AG09319 (cell line): ENCODE measurements around the gene MDM4.

Source experiments
- DNase-seq: peaks from one replicate; pipeline ENCODE4 v3.0.0-alpha.2; 2010; ENCODE audit warnings: low read depth; ENCODE audit errors: extremely low read depth
- TF ChIP-seq, protein P1 (sequence below): IDR thresholded peaks from 2 replicates; pipeline ENCODE4 v1.5.1; 2011; ENCODE audit warnings: low read depth, mild to moderate bottlenecking, inconsistent platforms, low read length, moderate library complexity

Gene MDM4

DNA sequence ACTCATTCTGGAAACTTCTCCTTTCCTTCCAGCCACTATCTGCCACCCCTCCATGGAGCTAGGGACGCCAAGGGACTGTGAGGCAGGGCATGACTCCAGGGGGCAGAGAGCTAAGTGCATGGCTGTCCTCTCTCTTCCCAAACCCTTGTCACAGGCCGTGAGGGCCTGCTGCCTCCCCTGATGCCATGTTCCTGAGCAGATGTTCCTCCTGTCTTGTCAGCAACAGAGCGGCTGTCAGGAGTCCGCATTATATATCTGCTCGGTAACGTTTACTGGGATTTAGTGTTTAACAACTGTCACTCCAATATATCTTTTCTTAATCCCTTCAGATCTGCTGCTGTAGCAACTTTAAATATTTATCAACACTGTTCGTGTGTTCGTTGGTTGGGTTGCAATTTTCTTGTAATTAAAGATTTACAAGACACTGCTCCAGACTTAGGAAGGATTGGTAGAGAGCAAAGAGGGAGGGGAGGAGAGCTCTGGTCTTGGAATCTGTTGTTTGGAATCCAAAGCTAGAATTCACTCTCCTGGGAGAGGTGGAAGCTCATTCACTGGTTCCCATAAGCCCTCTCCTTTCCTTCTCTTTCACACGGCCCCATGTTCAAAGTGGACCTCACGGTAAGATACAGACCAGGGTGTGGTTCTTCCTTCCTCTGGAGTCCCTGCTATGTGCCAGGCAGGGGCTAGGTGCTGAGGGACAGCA is 76.2 kb downstream of the MDM4 start:
- DNase-seq = no peak
- TF ChIP-seq, protein P1, sequence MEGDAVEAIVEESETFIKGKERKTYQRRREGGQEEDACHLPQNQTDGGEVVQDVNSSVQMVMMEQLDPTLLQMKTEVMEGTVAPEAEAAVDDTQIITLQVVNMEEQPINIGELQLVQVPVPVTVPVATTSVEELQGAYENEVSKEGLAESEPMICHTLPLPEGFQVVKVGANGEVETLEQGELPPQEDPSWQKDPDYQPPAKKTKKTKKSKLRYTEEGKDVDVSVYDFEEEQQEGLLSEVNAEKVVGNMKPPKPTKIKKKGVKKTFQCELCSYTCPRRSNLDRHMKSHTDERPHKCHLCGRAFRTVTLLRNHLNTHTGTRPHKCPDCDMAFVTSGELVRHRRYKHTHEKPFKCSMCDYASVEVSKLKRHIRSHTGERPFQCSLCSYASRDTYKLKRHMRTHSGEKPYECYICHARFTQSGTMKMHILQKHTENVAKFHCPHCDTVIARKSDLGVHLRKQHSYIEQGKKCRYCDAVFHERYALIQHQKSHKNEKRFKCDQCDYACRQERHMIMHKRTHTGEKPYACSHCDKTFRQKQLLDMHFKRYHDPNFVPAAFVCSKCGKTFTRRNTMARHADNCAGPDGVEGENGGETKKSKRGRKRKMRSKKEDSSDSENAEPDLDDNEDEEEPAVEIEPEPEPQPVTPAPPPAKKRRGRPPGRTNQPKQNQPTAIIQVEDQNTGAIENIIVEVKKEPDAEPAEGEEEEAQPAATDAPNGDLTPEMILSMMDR = no peak

DNA sequence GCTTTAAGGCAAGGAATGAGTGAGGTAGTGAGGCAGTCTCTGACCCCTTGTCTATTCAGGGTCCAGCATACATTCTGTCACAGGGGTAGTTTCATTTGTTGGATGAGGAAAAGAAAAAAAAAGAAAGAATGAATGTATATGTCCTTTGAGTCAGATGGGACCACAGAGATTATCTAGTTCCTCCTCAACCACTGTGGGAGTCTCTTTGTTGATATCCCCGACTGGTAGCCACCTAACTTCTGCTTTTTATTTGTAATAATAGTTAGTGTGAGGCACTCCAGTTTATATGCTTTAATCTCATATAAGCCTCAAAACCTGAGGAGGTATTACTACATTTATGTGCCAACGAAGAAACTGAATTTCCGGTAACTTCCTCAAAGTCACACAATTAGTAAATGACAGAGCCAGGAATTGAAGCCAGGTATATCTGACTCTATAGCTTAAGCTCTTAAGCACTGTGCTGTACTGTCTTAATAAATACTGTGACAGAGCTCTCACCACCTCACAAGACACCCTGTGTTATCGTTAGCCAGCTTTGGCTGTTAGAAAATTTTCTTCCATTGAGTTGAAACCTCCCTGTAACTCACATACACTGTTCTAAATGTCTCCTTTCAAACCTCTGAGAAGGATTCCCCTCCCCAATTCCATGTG is 82.2 kb downstream of the MDM4 start:
- no peak for DNase-seq
- TF ChIP-seq, protein P1 = no peak

DNA sequence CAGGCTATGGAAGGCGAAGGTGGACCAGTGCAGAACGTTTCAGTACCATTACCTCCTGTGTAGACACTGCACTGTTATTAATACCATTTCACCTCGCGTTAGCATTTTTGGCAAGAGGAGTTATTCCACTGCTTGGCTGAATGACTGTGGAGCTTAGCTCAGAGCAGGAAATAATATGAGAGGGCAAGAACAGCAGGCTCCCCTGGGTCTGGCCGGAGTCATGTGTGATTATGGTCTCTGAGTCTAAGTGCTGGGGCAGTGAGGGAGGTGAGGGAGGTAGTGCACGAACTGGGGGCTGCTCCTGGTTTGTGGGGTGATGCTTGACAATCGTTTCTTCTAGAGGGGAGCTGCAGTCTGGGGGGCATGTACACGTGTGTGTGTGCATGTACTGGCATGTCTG is 82.9 kb downstream of the MDM4 start:
- TF ChIP-seq, protein P1 = no peak
- DNase-seq = no peak

DNA sequence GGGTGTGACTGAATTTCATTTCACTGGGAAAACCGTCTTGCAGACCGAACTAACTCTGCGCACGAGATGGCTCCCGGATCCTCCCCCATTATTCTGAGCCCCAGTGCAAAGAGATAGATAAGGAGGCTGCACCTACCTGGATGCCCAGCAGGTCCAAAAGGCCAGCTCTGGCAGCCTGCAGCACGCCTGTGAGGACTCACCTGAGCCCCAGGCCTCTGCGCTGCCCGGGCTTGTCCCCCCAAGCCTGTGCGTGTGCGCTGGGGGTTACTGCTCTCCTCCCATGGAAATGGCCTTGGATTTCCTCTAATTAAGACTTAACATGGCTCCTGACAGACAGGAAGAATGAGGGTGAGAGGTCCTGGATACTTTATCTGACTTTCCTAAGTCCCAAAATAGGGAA is 83.4 kb downstream of the MDM4 start:
- TF ChIP-seq, protein P1 = no peak
- DNase-seq = no peak

DNA sequence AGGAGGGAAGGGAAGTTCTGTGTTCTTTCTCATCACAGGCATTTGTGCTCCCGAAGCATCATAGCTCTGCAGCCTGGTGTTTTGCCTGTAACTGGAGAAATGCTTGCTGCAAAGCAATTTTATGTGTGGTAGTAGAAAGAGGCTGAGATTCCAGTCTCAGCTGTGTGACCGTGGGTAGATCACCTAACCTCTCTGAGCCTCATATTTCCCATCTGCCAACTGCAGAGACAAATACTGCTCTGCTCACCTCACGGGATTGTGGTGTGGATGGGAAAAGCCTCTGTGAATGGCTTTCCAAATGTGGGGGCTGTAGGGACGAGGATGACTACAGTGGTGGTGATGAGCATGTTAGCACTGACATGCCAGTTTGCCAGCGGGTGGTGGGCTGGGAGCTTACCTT is 84.0 kb downstream of the MDM4 start:
- DNase-seq = no peak
- TF ChIP-seq, protein P1 = no peak

DNA sequence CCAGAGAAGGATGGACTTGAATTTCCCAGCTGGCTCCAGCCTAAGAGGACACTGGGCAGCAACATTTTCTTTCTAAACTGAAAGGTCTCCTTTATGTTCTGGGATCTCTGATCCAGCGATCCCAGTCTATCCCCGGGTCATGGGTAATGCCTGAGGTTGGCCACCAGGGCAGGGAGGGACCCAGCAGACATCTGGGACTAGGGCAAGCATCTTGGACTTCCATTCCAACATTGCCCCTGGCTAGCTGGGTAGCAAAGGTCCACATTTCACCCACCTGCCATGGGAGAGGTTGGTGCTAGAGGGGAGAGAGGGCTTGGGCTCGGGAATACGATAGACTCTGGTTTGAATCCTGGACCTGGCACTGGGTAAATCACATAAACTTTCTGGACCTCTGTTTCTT is 84.8 kb downstream of the MDM4 start:
- no peak for DNase-seq
- TF ChIP-seq, protein P1 = no peak; the same call in 1 of the 2 replicates

DNA sequence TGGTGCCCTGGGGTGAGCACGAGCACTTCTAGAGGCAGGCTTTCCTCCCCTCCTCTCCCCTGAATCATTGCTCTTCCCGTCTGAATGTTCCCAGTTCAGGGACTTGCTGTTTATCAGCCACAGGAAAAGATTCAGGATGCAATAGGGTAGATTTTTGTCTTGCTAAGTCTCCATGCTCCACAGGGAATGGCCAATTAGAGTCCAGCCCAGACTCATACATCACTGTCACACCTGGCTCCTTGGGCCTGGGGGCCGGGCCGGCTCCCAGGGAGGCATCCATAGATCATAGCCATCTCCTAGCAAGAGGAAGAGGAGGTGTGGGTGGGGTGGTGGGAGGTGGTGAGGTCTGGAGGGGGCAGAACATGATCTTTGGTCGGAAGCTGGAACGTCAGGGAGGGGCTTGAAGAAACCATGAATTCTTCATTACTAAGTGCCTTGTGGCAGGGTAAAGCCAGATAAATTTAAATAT is 85.9 kb downstream of the MDM4 start:
- TF ChIP-seq, protein P1 = no peak
- no peak for DNase-seq
